Endothelial cell of umbilical vein (primary cell): ENCODE measurements around the gene CDH23. TPM values are rescaled to one million over a fixed set of nuclear protein-coding genes. Genes with fewer than 3 reads are reported as not detected.

ENCODE experiments used
- BruUV-seq: library from RNA; stranded (reverse); fragments of 400-500 nt; replicated peaks from 2 replicates; lab custom pipeline; 2021; lab: Mats Ljungman, UMichigan
- CTCF ChIA-PET: fragments of 300-600, 350-600 bp; sonication (Branson Sonifier 250); formaldehyde crosslinking; loops from one replicate; lab custom pipeline; 2021; ENCODE audit warnings: antibody characterized with exemption, inconsistent platforms; lab: Charles Lee
- POLR2A ChIA-PET: fragments of 300-600, 350-600 bp; sonication (Branson Sonifier 250); formaldehyde crosslinking; loops from one replicate; lab custom pipeline; 2021; ENCODE audit warnings: antibody characterized with exemption, inconsistent platforms; lab: Charles Lee
- DNase-seq: peaks from one replicate; pipeline ENCODE4 v3.0.0-alpha.2; 2011; ENCODE audit warnings: low read depth, low spot score
- FAIRE-seq: peaks from 2 replicates; lab custom pipeline; 2011; peaks lifted over from hg19 to GRCh38; lab: Jason Lieb, UNC
- H2AFZ ChIP-seq: 2 replicates; pipeline ENCODE4 v1.6.0; 2012; ENCODE audit warnings: low read depth, low read length, control low read depth, inconsistent platforms
- H3K27ac ChIP-seq: 2 replicates; pipeline ENCODE4 v1.5.1; 2011; ENCODE audit warnings: low read depth, mild to moderate bottlenecking, control low read depth, low read length, moderate library complexity; ENCODE audit not compliant: insufficient read depth
- H3K27me3 ChIP-seq, 2 experiments: 2 replicates each; pipeline versions ENCODE4 v1.6.0 to v1.6.1; 2011; ENCODE audit warnings: low read length in 2 of 2, mixed read lengths in 1 of 2; ENCODE audit not compliant: control insufficient read depth in 2 of 2, insufficient read depth in 2 of 2
- H3K36me3 ChIP-seq, 2 experiments: 2 replicates in 1 of 2; 3 replicates in 1 of 2; pipeline ENCODE4 v1.5.1; 2011; ENCODE audit warnings: low read length in 2 of 2, mild to moderate bottlenecking in 1 of 2, moderate library complexity in 1 of 2; ENCODE audit not compliant: control insufficient read depth in 2 of 2, insufficient read depth in 2 of 2; ENCODE audit errors: extremely low read depth in 1 of 2
- H3K4me1 ChIP-seq: 3 replicates; pipeline ENCODE4 v1.5.1; 2011; ENCODE audit warnings: mild to moderate bottlenecking, low read length; ENCODE audit not compliant: control insufficient read depth, insufficient read depth; ENCODE audit errors: extremely low read depth
- H3K4me2 ChIP-seq: 2 replicates; pipeline ENCODE4 v1.6.1; 2011; ENCODE audit warnings: low read length, control low read depth, mixed read lengths; ENCODE audit not compliant: insufficient read depth
- H3K4me3 ChIP-seq, 3 experiments: fragments of 200-600 bp in 1 of 3; sonication (generic), shearing (Covaris generic) in 1 of 3; replicated peaks in 1 of 3; 2 replicates each; pipeline ENCODE4 v1.5.1; 2011 to 2016; ENCODE audit warnings: control low read depth in 3 of 3, low read length in 3 of 3, mild to moderate bottlenecking in 2 of 3, inconsistent platforms in 1 of 3, low read depth in 1 of 3, moderate library complexity in 1 of 3; ENCODE audit not compliant: insufficient read depth in 1 of 3
- H3K79me2 ChIP-seq: 2 replicates; pipeline ENCODE4 v1.6.0; 2012; ENCODE audit warnings: low read length, inconsistent platforms; ENCODE audit not compliant: control insufficient read depth, insufficient read depth
- H3K9ac ChIP-seq: replicated peaks from 2 replicates; pipeline ENCODE3; 2011; ENCODE audit warnings: low read length, control low read depth; ENCODE audit not compliant: insufficient read depth; ENCODE audit errors: extremely low read depth
- H3K9me1 ChIP-seq: replicated peaks from 3 replicates; pipeline ENCODE4 v1.6.0; 2011; ENCODE audit warnings: mild to moderate bottlenecking, low read length; ENCODE audit not compliant: control insufficient read depth, insufficient read depth; ENCODE audit errors: extremely low read depth
- H3K9me3 ChIP-seq: replicated peaks from 2 replicates; pipeline ENCODE4 v1.5.1; 2012; ENCODE audit warnings: low read length, inconsistent platforms; ENCODE audit not compliant: control insufficient read depth, insufficient read depth
- H4K20me1 ChIP-seq: replicated peaks from 2 replicates; pipeline ENCODE3; 2011; ENCODE audit warnings: mild to moderate bottlenecking, low read length; ENCODE audit not compliant: control insufficient read depth, insufficient read depth; ENCODE audit errors: extremely low read depth
- CTCF ChIP-seq, 2 donors: IDR thresholded peaks; 1 replicate in 1 of 2; 2 replicates in 1 of 2; pipeline ENCODE4 v1.5.1; 2011; ENCODE audit warnings: low read length in 2 of 2, mild to moderate bottlenecking in 2 of 2, moderate library complexity in 2 of 2, control low read depth in 1 of 2, inconsistent platforms in 1 of 2, low read depth in 1 of 2; ENCODE audit not compliant: insufficient read depth in 1 of 2; ENCODE audit errors: extremely low read depth in 1 of 2
- EZH2 ChIP-seq: IDR thresholded peaks from 2 replicates; pipeline ENCODE4 v1.6.1; 2012; ENCODE audit warnings: borderline replicate concordance, low read depth, mild to moderate bottlenecking, moderate library complexity, low read length, inconsistent platforms; ENCODE audit not compliant: severe bottlenecking
- FOS ChIP-seq: IDR thresholded peaks from 2 replicates; pipeline ENCODE4 v1.6.1; 2011; ENCODE audit warnings: mild to moderate bottlenecking, low read length, moderate library complexity, borderline replicate concordance; ENCODE audit not compliant: insufficient read depth
- GATA2 ChIP-seq: IDR thresholded peaks from 2 replicates; pipeline ENCODE4 v1.7.0; 2011; ENCODE audit warnings: low read depth, mild to moderate bottlenecking, moderate library complexity, mixed read lengths, low read length; ENCODE audit not compliant: insufficient read length, insufficient read depth
- JUN ChIP-seq: IDR thresholded peaks from 2 replicates; pipeline ENCODE4 v1.6.1; 2011; ENCODE audit warnings: borderline replicate concordance, low read depth; ENCODE audit not compliant: insufficient read length, insufficient read depth
- MAX ChIP-seq: IDR thresholded peaks from 2 replicates; pipeline ENCODE4 v1.6.1; 2011; ENCODE audit not compliant: insufficient read depth, insufficient read length
- MYC ChIP-seq: IDR thresholded peaks from one replicate; pipeline ENCODE4 v1.6.1; 2011; ENCODE audit warnings: mild to moderate bottlenecking, low read depth, low read length
- POLR2A ChIP-seq: IDR thresholded peaks from 2 replicates; pipeline ENCODE4 v1.6.1; 2012; ENCODE audit warnings: low read depth, mild to moderate bottlenecking, control low read depth, low read length
- POLR2AphosphoS5 ChIP-seq: IDR thresholded peaks from 2 replicates; pipeline ENCODE4 v1.6.1; 2012; ENCODE audit warnings: low read depth, mild to moderate bottlenecking, control low read depth, low read length, moderate library complexity; ENCODE audit not compliant: insufficient read depth
- dilution Hi-C: fragments of 300-500 bp; cut with MboI; formaldehyde crosslinking; loops from one replicate; pipeline ENCODE4 v1.15.0; 2019; ENCODE audit warnings: low sequenced_read_pairs; ENCODE audit not compliant: extremely low pct_ligation_motif_present
- intact Hi-C: fragments of 100-400 bp; cut with micrococcal nuclease; formaldehyde crosslinking; loops from one replicate; pipeline ENCODE4 v1.10.0; 2022
- polyA plus RNA-seq, 4 experiments: library from polyadenylated mRNA; depleted of rRNA in 3 of 4; stranded (reverse) in 3 of 4; unstranded in 1 of 4; fragments of >200 nt; gene quantifications; 2 replicates each; pipeline versions ENCODE4 v1.2.1 to v1.2.3, GENCODE V29; 2011 to 2012; ENCODE audit warnings: missing spikeins in 1 of 4
- total RNA-seq: library from RNA; stranded (reverse); gene quantifications from 2 replicates; pipeline ENCODE4 v1.2.3, GENCODE V29; 2021

The CDH23 gene
- total and polyA plus RNA-seq, 2 donors (not counting 3 experiments of a cell fraction or from before 2014, with no cell fraction given): not detected

GRCh38 chr10:71825217-71825616 is 428.5 kb downstream of the CDH23 start:
- no peaks in the 10 kb centered on the region for H3K4me1 ChIP-seq
- no peak overlapping the region for H3K4me2 ChIP-seq
- TF ChIP-seq MYC (no peak), POLR2A (no peak), EZH2 (no peak), MAX (no peak), FOS (no peak), JUN (no peak), CTCF (IDR thresholded peaks at IDR 0.05; ENCODE audit: extremely low read depth in 1 of 2, insufficient read depth in 1 of 2, low read depth in 1 of 2, low read length in 2 of 2) (no peak), POLR2AphosphoS5 (no peak), GATA2 (no peak)
- no peaks in the 10 kb centered on the region for H3K27me3 ChIP-seq
- H3K27ac ChIP-seq: no peak overlapping the region
- no peaks in the 10 kb centered on the region for H3K79me2 ChIP-seq
- H2AFZ ChIP-seq: no peak overlapping the region
- peaks cover 36 to 59% of the 10 kb centered on the region in 2 experiments for H3K36me3 ChIP-seq
- dilution Hi-C loops (no loop called here), intact Hi-C loops (no loop called here)
- DNase-seq (no peak), FAIRE-seq (no peak)
- ChIA-PET POLR2A (no interaction called here), CTCF (interaction anchor here (1.1 to 7.1 kb wide), 4 partner anchors 11 to 223 kb away, joined by 3 to 48 read pairs (median 4); no protein-coding TSS in a partner anchor)
- no peak overlapping the region for H3K9ac ChIP-seq
- H3K9me3 ChIP-seq: no peaks in the 10 kb centered on the region
- no peak overlapping the region for H3K4me3 ChIP-seq
- no peaks in the 10 kb centered on the region for H4K20me1 ChIP-seq
- H3K9me1 ChIP-seq: no peaks in the 10 kb centered on the region
- no TSS peak for BruUV-seq
